ENCODE measurements around the gene RHBDL1. TPM values are rescaled to one million over a fixed set of nuclear protein-coding genes. Genes with fewer than 3 reads are reported as not detected.

RHBDL1 gene
- total and polyA plus RNA-seq, 11 donors: 0.19 to 3.6 (median 1.8) TPM

- TF ChIP-seq CTCF (IDR thresholded peaks at IDR 0.05): no peak
- TF ChIP-seq POLR2A (IDR thresholded peaks at IDR 0.05): no peak
- no peak for ATAC-seq
- no peak overlapping the region for H3K27ac ChIP-seq
- peaks cover 8 to 52% (median 39%) of the 10 kb centered on the region in 12 donors for H3K4me1 ChIP-seq
- intact Hi-C loops (cut with DNase I): no loop called here
- no peak overlapping the region for H3K4me3 ChIP-seq
- 87 to 89% (median 88%) methylated on average over 16 to 24 of the region's 24 CpGs for WGBS, 4 donors
- H3K36me3 ChIP-seq: peaks cover 0 to 6% (median 0%) of the 10 kb centered on the region in 9 donors
- H3K9me3 ChIP-seq: no peaks in the 10 kb centered on the region
- no peak for DNase-seq
- H3K27me3 ChIP-seq: peaks cover 0 to 18% (median 0%) of the 10 kb centered on the region in 9 donors
These were observed 47.6 kb downstream of the RHBDL1 start for GRCh38 chr16:722835-723633.

DNA sequence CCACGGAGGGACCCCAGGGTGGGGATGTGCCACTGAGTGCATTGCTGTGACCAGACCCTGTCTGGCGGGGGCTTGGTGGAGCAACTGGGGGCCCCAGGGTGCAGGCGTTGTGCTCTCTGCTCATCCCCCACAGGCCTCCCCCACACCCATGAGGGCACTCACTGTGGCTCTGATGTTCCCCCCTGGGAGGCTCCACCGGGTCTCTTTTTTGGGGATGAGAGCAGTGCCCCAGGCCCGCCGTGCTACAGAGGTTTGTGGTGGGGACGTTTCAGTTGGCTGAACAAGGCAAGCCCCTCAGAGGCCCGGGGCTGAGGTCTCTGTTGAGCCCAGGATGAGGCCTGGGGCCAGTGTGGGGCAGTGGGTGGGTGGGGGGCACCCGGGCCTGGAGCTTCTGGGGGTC lies 48.2 kb downstream of the RHBDL1 start:
- no peak for DNase-seq
- TF ChIP-seq POLR2A (IDR thresholded peaks at IDR 0.05) (no peak), CTCF (IDR thresholded peaks at IDR 0.05) (no peak)
- WGBS, 4 donors: 70 to 90% (median 81%) methylated on average over 2 to 9 of the region's 9 CpGs
- H3K4me1 ChIP-seq: peaks cover 12 to 59% (median 45%) of the 10 kb centered on the region in 12 donors
- H3K36me3 ChIP-seq: peaks cover 0 to 6% (median 0%) of the 10 kb centered on the region in 9 donors
- intact Hi-C loops (cut with DNase I): no loop called here
- peaks cover 0 to 24% (median 0%) of the 10 kb centered on the region in 9 donors for H3K27me3 ChIP-seq
- ATAC-seq: no peak
- H3K27ac ChIP-seq: no peak overlapping the region
- H3K4me3 ChIP-seq: no peak overlapping the region
- no peaks in the 10 kb centered on the region for H3K9me3 ChIP-seq

DNA sequence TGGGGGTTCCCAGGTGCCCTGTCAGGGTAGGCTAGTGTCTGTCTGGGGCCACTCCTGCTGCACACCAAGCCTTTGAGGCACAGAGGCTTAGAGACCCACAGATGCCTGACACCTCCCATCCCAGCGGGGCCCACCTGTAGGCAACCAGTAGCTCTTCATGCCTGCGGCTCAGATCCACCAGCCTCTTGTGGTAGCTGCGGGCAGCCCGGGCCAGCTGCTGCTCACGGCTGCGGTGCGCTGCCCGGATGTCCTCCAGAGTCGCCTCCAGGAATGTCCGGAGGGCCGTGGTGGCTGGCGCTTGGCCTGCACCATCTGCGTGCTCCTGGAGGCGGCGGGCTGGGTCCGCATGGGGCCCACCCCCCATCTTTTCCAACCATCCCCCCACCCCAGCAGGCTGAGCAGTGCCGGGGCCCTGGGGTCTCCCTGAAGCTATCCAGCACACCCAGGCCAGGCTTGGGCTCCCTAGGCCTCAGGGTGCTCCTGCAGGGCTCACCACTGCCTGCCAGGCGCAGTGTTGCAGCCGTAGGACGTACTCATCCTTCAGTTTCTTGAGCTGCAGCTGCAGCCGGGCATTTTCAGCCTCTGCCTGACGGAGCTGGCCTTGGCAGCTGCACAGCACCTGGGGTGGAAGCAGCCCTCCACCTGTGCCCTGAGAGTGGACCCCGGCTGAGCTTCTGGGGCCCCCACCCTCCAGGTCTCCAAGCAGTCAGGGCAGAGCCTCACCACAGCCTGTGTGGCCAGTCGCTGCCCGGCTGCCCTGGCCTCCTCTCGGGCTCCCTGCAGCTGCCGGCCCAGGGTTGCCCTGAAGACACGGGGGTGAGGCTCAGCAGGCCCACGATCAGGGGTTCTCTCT lies 48.9 kb downstream of the RHBDL1 start:
- Histone ChIP-seq H3K36me3 (peaks cover 0 to 6% (median 0%) of the 10 kb centered on the region in 9 donors), H3K4me1 (peaks cover 12 to 60% (median 40%) of the 10 kb centered on the region in 12 donors), H3K4me3 (no peak overlapping the region), H3K27me3 (peaks cover 0 to 24% (median 0%) of the 10 kb centered on the region in 9 donors), H3K27ac (no peak overlapping the region), H3K9me3 (no peaks in the 10 kb centered on the region)
- no peak for DNase-seq
- TF ChIP-seq CTCF (IDR thresholded peaks at IDR 0.05) (no peak), POLR2A (IDR thresholded peaks at IDR 0.05) (no peak)
- intact Hi-C loops (cut with DNase I): no loop called here
- ATAC-seq: no peak
- 60 to 74% (median 68%) methylated on average over 9 to 29 of the region's 29 CpGs for WGBS, 4 donors

DNA sequence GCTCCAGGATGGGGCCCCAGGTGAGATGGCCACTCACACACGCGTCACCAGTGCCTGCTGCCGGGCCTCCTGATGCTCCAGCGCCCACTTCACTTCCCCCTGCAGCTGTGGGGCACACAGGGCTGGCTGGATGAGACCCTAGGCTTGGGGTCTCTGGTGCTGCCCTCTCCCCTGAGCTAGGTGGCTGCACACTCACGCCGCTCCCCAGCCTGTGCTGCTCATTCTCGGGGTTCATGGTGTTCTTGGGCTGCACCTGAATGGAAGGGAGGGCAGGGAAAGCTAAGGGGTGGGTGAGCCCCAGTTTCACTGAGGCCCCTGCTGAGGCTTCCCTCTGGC lies 49.5 kb downstream of the RHBDL1 start:
- Histone ChIP-seq H3K4me1 (peaks cover 12 to 54% (median 34%) of the 10 kb centered on the region in 12 donors), H3K27me3 (peaks cover 0 to 24% (median 0%) of the 10 kb centered on the region in 9 donors), H3K4me3 (no peak overlapping the region), H3K36me3 (peaks cover 0 to 6% (median 0%) of the 10 kb centered on the region in 9 donors), H3K9me3 (no peaks in the 10 kb centered on the region), H3K27ac (no peak overlapping the region)
- 74 to 88% (median 76%) methylated on average over 6 to 7 of the region's 7 CpGs for WGBS, 4 donors
- no peak for DNase-seq
- intact Hi-C loops (cut with DNase I): no loop called here
- no peak for TF ChIP-seq CTCF (IDR thresholded peaks at IDR 0.05)
- TF ChIP-seq POLR2A (IDR thresholded peaks at IDR 0.05): no peak
- ATAC-seq: no peak
